Prostate gland (tissue), 2 donors: ENCODE measurements around the gene AMACR.

ENCODE experiments used
- CTCF ChIP-seq, 4 experiments: fragments of 200-600 bp in 2 of 4; fragments of 450-650 bp in 2 of 4; sonication (generic) in 2 of 4; IDR thresholded peaks; 1 replicate in 3 of 4; 2 replicates in 1 of 4; pipeline ENCODE4 v1.5.1; 2016 to 2019; ENCODE audit warnings: antibody characterized with exemption in 4 of 4, mild to moderate bottlenecking in 2 of 4, moderate library complexity in 2 of 4
- POLR2A ChIP-seq: fragments of 450-650 bp; IDR thresholded peaks from one replicate; pipeline ENCODE4 v1.6.1; 2016; ENCODE audit warnings: antibody characterized with exemption, mild to moderate bottlenecking
- POLR2AphosphoS5 ChIP-seq: sonication (generic); formaldehyde crosslinking; IDR thresholded peaks from one replicate; pipeline ENCODE4 v1.6.1; 2017; ENCODE audit warnings: antibody characterized with exemption

GRCh38 chr5:34016750-34017149, 8.9 kb upstream of the AMACR start:
- TF ChIP-seq CTCF (IDR thresholded peaks at IDR 0.05) (no peak), POLR2A (no peak), POLR2AphosphoS5 (no peak)
